SK-N-SH (cell line): ENCODE data around the gene HNRNPC. TPM values are rescaled to one million over a fixed set of nuclear protein-coding genes. Genes with fewer than 3 reads are reported as not detected.

Experiments
- CTCF ChIA-PET: fragments of 300-600, 350-600 bp; formaldehyde crosslinking; extraction: SDS; loops from one replicate; lab custom pipeline; 2021; lab: Yijun Ruan, JAX
- POLR2A ChIA-PET: fragments of 350-600 bp; sonication (Branson Sonifier 250); formaldehyde crosslinking; extraction: SDS; loops from one replicate; lab custom pipeline; 2020; ENCODE audit warnings: antibody characterized with exemption, inconsistent platforms; lab: Yijun Ruan, JAX
- DNase-seq: peaks from one replicate; pipeline ENCODE4 v3.0.0; 2012
- H2AFZ ChIP-seq: fragments of 200-600 bp; sonication (generic); 2 replicates; pipeline ENCODE4 v1.8.1; 2016; ENCODE audit warnings: antibody characterized with exemption, mild to moderate bottlenecking, low read depth
- H3F3A ChIP-seq: fragments of 200-600 bp; sonication (generic); replicated peaks from 2 replicates; pipeline ENCODE3; 2016; ENCODE audit warnings: antibody characterized with exemption, mild to moderate bottlenecking; ENCODE audit not compliant: insufficient read depth
- H3K27ac ChIP-seq, 2 experiments: fragments of 200-500 bp in 1 of 2; fragments of 200-600 bp in 1 of 2; sonication (Bioruptor generic) in 1 of 2; sonication (generic), shearing (Covaris generic) in 1 of 2; 2 replicates each; pipeline versions ENCODE4 v1.5.1 to v1.6.1; 2014 to 2016; ENCODE audit warnings: low read depth in 2 of 2, inconsistent platforms in 1 of 2, low read length in 1 of 2, mild to moderate bottlenecking in 1 of 2, mixed read lengths in 1 of 2
- H3K27me3 ChIP-seq: fragments of 200-600 bp; sonication (generic), shearing (Covaris generic); 2 replicates; pipeline ENCODE4 v1.6.1; 2016; ENCODE audit warnings: mixed run types; ENCODE audit not compliant: insufficient read depth
- H3K36me3 ChIP-seq, 2 experiments: fragments of 200-500 bp in 1 of 2; fragments of 200-600 bp in 1 of 2; sonication (Bioruptor generic) in 1 of 2; sonication (generic) in 1 of 2; replicated peaks in 1 of 2; 2 replicates each; pipeline versions ENCODE3 to v1.5.1; 2014 to 2016; ENCODE audit warnings: low read length in 1 of 2, mild to moderate bottlenecking in 1 of 2; ENCODE audit not compliant: insufficient read depth in 2 of 2, control insufficient read depth in 1 of 2
- H3K4me1 ChIP-seq, 2 experiments: fragments of 200-500 bp in 1 of 2; fragments of 200-600 bp in 1 of 2; sonication (Bioruptor generic) in 1 of 2; sonication (generic), shearing (Covaris generic) in 1 of 2; 2 replicates each; pipeline versions ENCODE4 v1.5.1 to v1.6.1; 2014 to 2016; ENCODE audit warnings: low read depth in 1 of 2, low read length in 1 of 2, mixed run types in 1 of 2; ENCODE audit not compliant: insufficient read depth in 2 of 2, control insufficient read depth in 1 of 2
- H3K4me2 ChIP-seq: fragments of 200-600 bp; sonication (generic), shearing (Covaris generic); 2 replicates; pipeline ENCODE4 v1.6.1; 2017; ENCODE audit warnings: mixed run types
- H3K4me3 ChIP-seq, 2 experiments: fragments of 200-500 bp in 1 of 2; fragments of 200-600 bp in 1 of 2; sonication (Bioruptor generic) in 1 of 2; sonication (generic), shearing (Covaris generic) in 1 of 2; 2 replicates each; pipeline versions ENCODE4 v1.5.1 to v1.8.1; 2014 to 2016; ENCODE audit warnings: low read depth in 2 of 2, inconsistent platforms in 1 of 2, low read length in 1 of 2, mild to moderate bottlenecking in 1 of 2, mixed read lengths in 1 of 2, moderate library complexity in 1 of 2
- H3K79me2 ChIP-seq: fragments of 200-600 bp; sonication (generic); 2 replicates; pipeline ENCODE4 v1.8.1; 2017; ENCODE audit warnings: mild to moderate bottlenecking; ENCODE audit not compliant: insufficient read depth
- H3K9ac ChIP-seq: fragments of 200-600 bp; sonication (generic); 2 replicates; pipeline ENCODE4 v1.6.1; 2017; ENCODE audit warnings: mixed run types
- H3K9me2 ChIP-seq: fragments of 200-600 bp; sonication (generic); 2 replicates; pipeline ENCODE4 v1.6.1; 2017; ENCODE audit warnings: mixed run types
- H3K9me3 ChIP-seq: fragments of 200-600 bp; sonication (generic); 2 replicates; pipeline ENCODE4 v1.6.1; 2017; ENCODE audit warnings: mixed run types, mild to moderate bottlenecking, moderate library complexity
- H4K20me1 ChIP-seq: fragments of 200-600 bp; sonication (generic); 2 replicates; pipeline ENCODE4 v1.6.1; 2017; ENCODE audit warnings: mild to moderate bottlenecking, mixed run types; ENCODE audit not compliant: insufficient read depth
- CTCF ChIP-seq: fragments of 200-600 bp; sonication (generic); IDR thresholded peaks from 2 replicates; pipeline ENCODE4 v1.6.1; 2017; ENCODE audit warnings: antibody characterized with exemption, mild to moderate bottlenecking, moderate library complexity
- ELF1 ChIP-seq: IDR thresholded peaks from 2 replicates; pipeline ENCODE4 v1.4.0; 2012
- FOSL2 ChIP-seq: IDR thresholded peaks from 2 replicates; pipeline ENCODE4 v1.4.0; 2012; ENCODE audit warnings: low read depth, mild to moderate bottlenecking, moderate library complexity, borderline replicate concordance
- FOXJ3 ChIP-seq: sonication (generic); formaldehyde crosslinking; IDR thresholded peaks from 2 replicates; pipeline ENCODE4 v1.5.1; 2020; ENCODE audit warnings: mild to moderate bottlenecking, missing genetic modification reagents
- FOXM1 ChIP-seq: IDR thresholded peaks from 2 replicates; pipeline ENCODE4 v1.4.0; 2012; ENCODE audit warnings: low read depth, mild to moderate bottlenecking
- GABPA ChIP-seq: IDR thresholded peaks from 2 replicates; pipeline ENCODE4 v1.4.0; 2012; ENCODE audit warnings: low read depth, mild to moderate bottlenecking
- JUND ChIP-seq: IDR thresholded peaks from 2 replicates; pipeline ENCODE4 v1.4.0; 2012
- MEF2A ChIP-seq: IDR thresholded peaks from 2 replicates; pipeline ENCODE4 v1.4.0; 2012; ENCODE audit warnings: low read depth, borderline replicate concordance
- MXI1 ChIP-seq: IDR thresholded peaks from 2 replicates; pipeline ENCODE4 v1.6.1; 2012; ENCODE audit warnings: mild to moderate bottlenecking, low read depth, low read length, improper control_type of control experiment
- NFIC ChIP-seq: IDR thresholded peaks from 2 replicates; pipeline ENCODE4 v1.4.0; 2012; ENCODE audit warnings: borderline replicate concordance
- NRF1 ChIP-seq: IDR thresholded peaks from 2 replicates; pipeline ENCODE4 v1.6.1; 2012; ENCODE audit warnings: low read depth, mild to moderate bottlenecking, low read length
- POLR2AphosphoS5 ChIP-seq: IDR thresholded peaks from 2 replicates; pipeline ENCODE4 v1.6.1; 2012; ENCODE audit warnings: low read depth, low read length
- RCOR1 ChIP-seq: fragments of 150-350 bp; IDR thresholded peaks from 2 replicates; pipeline ENCODE4 v1.6.1; 2017; ENCODE audit warnings: antibody characterized with exemption, low read length
- SMC3 ChIP-seq: IDR thresholded peaks from 2 replicates; pipeline ENCODE4 v1.6.1; 2012; ENCODE audit warnings: low read depth, low read length, improper control_type of control experiment
- TAF1 ChIP-seq: IDR thresholded peaks from 2 replicates; pipeline ENCODE4 v1.6.1; 2012; ENCODE audit warnings: low read depth, mild to moderate bottlenecking, low read length, moderate library complexity, borderline replicate concordance
- TCF12 ChIP-seq: IDR thresholded peaks from 2 replicates; pipeline ENCODE4 v1.4.0; 2012
- ZBTB33 ChIP-seq: IDR thresholded peaks from 2 replicates; pipeline ENCODE4 v1.4.0; 2012; ENCODE audit warnings: low read depth, borderline replicate concordance
- WGBS: methylation state at CpG from one replicate; pipeline ENCODE4 v1.1.6; 2017; ENCODE audit warnings: low lambda C conversion rate; 5-methylcytosine and 5-hydroxymethylcytosine counted together
- polyA plus RNA-seq, 3 experiments: library from polyadenylated mRNA; depleted of rRNA; stranded (reverse); fragments of >200 nt; gene quantifications; 2 replicates each; pipeline ENCODE4 v1.2.3, GENCODE V29; 2012

Gene HNRNPC
- polyA plus RNA-seq, 1 of the 3 experiments (the other 2 are of a cell fraction) = 341 TPM

GRCh38 chr14:21231020-21231652 lies 38.1 kb downstream of the HNRNPC start:
- DNase-seq = no peak
- no peaks in the 10 kb centered on the region for H3K9me3 ChIP-seq
- TF ChIP-seq JUND (no peak), SMC3 (no peak), GABPA (no peak), POLR2AphosphoS5 (no peak), NRF1 (no peak), FOSL2 (no peak), ZBTB33 (no peak), TCF12 (no peak)
- H3K4me2 ChIP-seq = no peak overlapping the region
- no peak overlapping the region for H3K27ac ChIP-seq
- peaks cover 84 to 92% of the 10 kb centered on the region in 2 experiments for H3K36me3 ChIP-seq
- H3K9me2 ChIP-seq = no peaks in the 10 kb centered on the region
- H3K4me1 ChIP-seq = peaks cover 2% of the 10 kb centered on the region in 2 experiments; a peak in 3 of 4 replicates
- H3K9ac ChIP-seq = no peak overlapping the region
- CTCF ChIA-PET = interaction anchor here (1.7 to 1.9 kb wide), 2 partner anchors 11 to 217 kb away, joined by 6 to 9 read pairs; no protein-coding TSS in a partner anchor
- peaks cover 99% of the 10 kb centered on the region for H4K20me1 ChIP-seq
- H3F3A ChIP-seq = peaks cover 35% of the 10 kb centered on the region
- H3K79me2 ChIP-seq = peaks cover 100% of the 10 kb centered on the region
- POLR2A ChIA-PET = no interaction called here
- H3K27me3 ChIP-seq = no peaks in the 10 kb centered on the region
- H3K4me3 ChIP-seq = no peak overlapping the region
- no peak overlapping the region for H2AFZ ChIP-seq
- 89% methylated on average over 14 of the region's 14 CpGs for WGBS

DNA sequence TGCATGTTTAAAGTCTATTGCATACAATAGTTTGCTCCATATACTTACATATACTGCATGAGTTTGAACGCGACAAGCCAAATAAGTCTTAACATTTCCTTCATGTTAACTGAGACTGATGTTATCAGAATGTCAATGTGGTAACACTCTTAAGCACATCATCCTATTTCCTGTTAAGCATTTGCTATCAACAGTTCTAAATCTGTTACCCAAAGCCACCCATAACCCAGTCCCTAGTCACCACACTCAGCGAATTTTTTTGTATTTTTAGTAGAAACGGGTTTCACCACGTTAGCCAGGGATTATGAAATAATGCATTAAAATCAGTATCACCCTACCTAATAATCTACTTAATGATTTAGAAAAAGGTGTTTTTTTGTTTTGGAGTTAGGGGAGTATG lies 39.4 kb downstream of the HNRNPC start:
- Histone ChIP-seq H4K20me1 (peaks cover 98% of the 10 kb centered on the region), H3K27me3 (no peaks in the 10 kb centered on the region), H3F3A (peaks cover 35% of the 10 kb centered on the region), H3K4me3 (no peak overlapping the region), H3K9ac (no peak overlapping the region), H3K36me3 (peaks cover 86 to 94% of the 10 kb centered on the region in 2 experiments), H3K79me2 (peaks cover 100% of the 10 kb centered on the region), H2AFZ (no peak overlapping the region), H3K27ac (no peak overlapping the region), H3K9me3 (no peaks in the 10 kb centered on the region), H3K4me1 (peaks cover 0 to 2% of the 10 kb centered on the region in 2 experiments; a peak in 1 of 4 replicates), H3K9me2 (no peaks in the 10 kb centered on the region), H3K4me2 (no peak overlapping the region)
- ChIA-PET CTCF (no interaction called here), POLR2A (no interaction called here)
- TF ChIP-seq MXI1 = no peak
- no peak for TF ChIP-seq GABPA
- TF ChIP-seq NFIC = no peak
- TF ChIP-seq POLR2AphosphoS5 = no peak
- TF ChIP-seq FOXM1 = no peak
- no peak for TF ChIP-seq MEF2A
- no peak for TF ChIP-seq TCF12
- TF ChIP-seq ELF1 = no peak
- no peak for TF ChIP-seq TAF1
- TF ChIP-seq CTCF = no peak
- TF ChIP-seq RCOR1 = no peak
- no peak for TF ChIP-seq FOXJ3
- DNase-seq = no peak
- 92% methylated on average over 5 of the region's 5 CpGs for WGBS
